Endothelial cell of umbilical vein (primary cell): ENCODE results near the gene FOXL3. TPM values are rescaled to one million over a fixed set of nuclear protein-coding genes. Genes with fewer than 3 reads are reported as not detected.

Experiments
- BruUV-seq: library from RNA; stranded (reverse); fragments of 400-500 nt; replicated peaks from 2 replicates; lab custom pipeline; 2021; lab: Mats Ljungman, UMichigan
- CTCF ChIA-PET: fragments of 300-600, 350-600 bp; sonication (Branson Sonifier 250); formaldehyde crosslinking; loops from one replicate; lab custom pipeline; 2021; ENCODE audit warnings: antibody characterized with exemption, inconsistent platforms; lab: Charles Lee
- POLR2A ChIA-PET: fragments of 300-600, 350-600 bp; sonication (Branson Sonifier 250); formaldehyde crosslinking; loops from one replicate; lab custom pipeline; 2021; ENCODE audit warnings: antibody characterized with exemption, inconsistent platforms; lab: Charles Lee
- DNase-seq: peaks from one replicate; pipeline ENCODE4 v3.0.0-alpha.2; 2011; ENCODE audit warnings: low read depth, low spot score
- FAIRE-seq: peaks from 2 replicates; lab custom pipeline; 2011; peaks lifted over from hg19 to GRCh38; lab: Jason Lieb, UNC
- H2AFZ ChIP-seq: 2 replicates; pipeline ENCODE4 v1.6.0; 2012; ENCODE audit warnings: low read depth, low read length, control low read depth, inconsistent platforms
- H3K27ac ChIP-seq: 2 replicates; pipeline ENCODE4 v1.5.1; 2011; ENCODE audit warnings: low read depth, mild to moderate bottlenecking, control low read depth, low read length, moderate library complexity; ENCODE audit not compliant: insufficient read depth
- H3K27me3 ChIP-seq, 2 experiments: 2 replicates each; pipeline versions ENCODE4 v1.6.0 to v1.6.1; 2011; ENCODE audit warnings: low read length in 2 of 2, mixed read lengths in 1 of 2; ENCODE audit not compliant: control insufficient read depth in 2 of 2, insufficient read depth in 2 of 2
- H3K36me3 ChIP-seq, 2 experiments: 2 replicates in 1 of 2; 3 replicates in 1 of 2; pipeline ENCODE4 v1.5.1; 2011; ENCODE audit warnings: low read length in 2 of 2, mild to moderate bottlenecking in 1 of 2, moderate library complexity in 1 of 2; ENCODE audit not compliant: control insufficient read depth in 2 of 2, insufficient read depth in 2 of 2; ENCODE audit errors: extremely low read depth in 1 of 2
- H3K4me1 ChIP-seq: 3 replicates; pipeline ENCODE4 v1.5.1; 2011; ENCODE audit warnings: mild to moderate bottlenecking, low read length; ENCODE audit not compliant: control insufficient read depth, insufficient read depth; ENCODE audit errors: extremely low read depth
- H3K4me2 ChIP-seq: 2 replicates; pipeline ENCODE4 v1.6.1; 2011; ENCODE audit warnings: low read length, control low read depth, mixed read lengths; ENCODE audit not compliant: insufficient read depth
- H3K4me3 ChIP-seq, 3 experiments: fragments of 200-600 bp in 1 of 3; sonication (generic), shearing (Covaris generic) in 1 of 3; replicated peaks in 1 of 3; 2 replicates each; pipeline ENCODE4 v1.5.1; 2011 to 2016; ENCODE audit warnings: control low read depth in 3 of 3, low read length in 3 of 3, mild to moderate bottlenecking in 2 of 3, inconsistent platforms in 1 of 3, low read depth in 1 of 3, moderate library complexity in 1 of 3; ENCODE audit not compliant: insufficient read depth in 1 of 3
- H3K79me2 ChIP-seq: 2 replicates; pipeline ENCODE4 v1.6.0; 2012; ENCODE audit warnings: low read length, inconsistent platforms; ENCODE audit not compliant: control insufficient read depth, insufficient read depth
- H3K9ac ChIP-seq: replicated peaks from 2 replicates; pipeline ENCODE3; 2011; ENCODE audit warnings: low read length, control low read depth; ENCODE audit not compliant: insufficient read depth; ENCODE audit errors: extremely low read depth
- H3K9me1 ChIP-seq: replicated peaks from 3 replicates; pipeline ENCODE4 v1.6.0; 2011; ENCODE audit warnings: mild to moderate bottlenecking, low read length; ENCODE audit not compliant: control insufficient read depth, insufficient read depth; ENCODE audit errors: extremely low read depth
- H3K9me3 ChIP-seq: replicated peaks from 2 replicates; pipeline ENCODE4 v1.5.1; 2012; ENCODE audit warnings: low read length, inconsistent platforms; ENCODE audit not compliant: control insufficient read depth, insufficient read depth
- H4K20me1 ChIP-seq: replicated peaks from 2 replicates; pipeline ENCODE3; 2011; ENCODE audit warnings: mild to moderate bottlenecking, low read length; ENCODE audit not compliant: control insufficient read depth, insufficient read depth; ENCODE audit errors: extremely low read depth
- EZH2 ChIP-seq: IDR thresholded peaks from 2 replicates; pipeline ENCODE4 v1.6.1; 2012; ENCODE audit warnings: borderline replicate concordance, low read depth, mild to moderate bottlenecking, moderate library complexity, low read length, inconsistent platforms; ENCODE audit not compliant: severe bottlenecking
- FOS ChIP-seq: IDR thresholded peaks from 2 replicates; pipeline ENCODE4 v1.6.1; 2011; ENCODE audit warnings: mild to moderate bottlenecking, low read length, moderate library complexity, borderline replicate concordance; ENCODE audit not compliant: insufficient read depth
- GATA2 ChIP-seq: IDR thresholded peaks from 2 replicates; pipeline ENCODE4 v1.7.0; 2011; ENCODE audit warnings: low read depth, mild to moderate bottlenecking, moderate library complexity, mixed read lengths, low read length; ENCODE audit not compliant: insufficient read length, insufficient read depth
- JUN ChIP-seq: IDR thresholded peaks from 2 replicates; pipeline ENCODE4 v1.6.1; 2011; ENCODE audit warnings: borderline replicate concordance, low read depth; ENCODE audit not compliant: insufficient read length, insufficient read depth
- MYC ChIP-seq: IDR thresholded peaks from one replicate; pipeline ENCODE4 v1.6.1; 2011; ENCODE audit warnings: mild to moderate bottlenecking, low read depth, low read length
- POLR2A ChIP-seq: IDR thresholded peaks from 2 replicates; pipeline ENCODE4 v1.6.1; 2012; ENCODE audit warnings: low read depth, mild to moderate bottlenecking, control low read depth, low read length
- POLR2AphosphoS5 ChIP-seq: IDR thresholded peaks from 2 replicates; pipeline ENCODE4 v1.6.1; 2012; ENCODE audit warnings: low read depth, mild to moderate bottlenecking, control low read depth, low read length, moderate library complexity; ENCODE audit not compliant: insufficient read depth
- dilution Hi-C: fragments of 300-500 bp; cut with MboI; formaldehyde crosslinking; loops from one replicate; pipeline ENCODE4 v1.15.0; 2019; ENCODE audit warnings: low sequenced_read_pairs; ENCODE audit not compliant: extremely low pct_ligation_motif_present
- intact Hi-C: fragments of 100-400 bp; cut with micrococcal nuclease; formaldehyde crosslinking; loops from one replicate; pipeline ENCODE4 v1.10.0; 2022
- polyA plus RNA-seq, 4 experiments: library from polyadenylated mRNA; depleted of rRNA in 3 of 4; stranded (reverse) in 3 of 4; unstranded in 1 of 4; fragments of >200 nt; gene quantifications; 2 replicates each; pipeline versions ENCODE4 v1.2.1 to v1.2.3, GENCODE V29; 2011 to 2012; ENCODE audit warnings: missing spikeins in 1 of 4
- total RNA-seq: library from RNA; stranded (reverse); gene quantifications from 2 replicates; pipeline ENCODE4 v1.2.3, GENCODE V29; 2021
- TF ChIP-seq, protein P1 (sequence below): IDR thresholded peaks from 2 replicates; pipeline ENCODE4 v1.6.1; 2011; ENCODE audit not compliant: insufficient read depth, insufficient read length
- TF ChIP-seq, protein P2 (sequence below), 2 donors: IDR thresholded peaks; 1 replicate in 1 of 2; 2 replicates in 1 of 2; pipeline ENCODE4 v1.5.1; 2011; ENCODE audit warnings: low read length in 2 of 2, mild to moderate bottlenecking in 2 of 2, moderate library complexity in 2 of 2, control low read depth in 1 of 2, inconsistent platforms in 1 of 2, low read depth in 1 of 2; ENCODE audit not compliant: insufficient read depth in 1 of 2; ENCODE audit errors: extremely low read depth in 1 of 2

The FOXL3 gene
- total and polyA plus RNA-seq, 2 donors (not counting 3 experiments of a cell fraction or from before 2014, with no cell fraction given) = not detected

- Histone ChIP-seq H3K36me3 (peaks cover 0 to 11% of the 10 kb centered on the region in 2 experiments), H3K4me1 (no peaks in the 10 kb centered on the region), H3K4me3 (no peak overlapping the region), H4K20me1 (no peaks in the 10 kb centered on the region), H3K4me2 (no peak overlapping the region), H3K9me1 (no peaks in the 10 kb centered on the region), H3K27ac (no peak overlapping the region), H2AFZ (no peak overlapping the region), H3K9ac (no peak overlapping the region), H3K79me2 (no peaks in the 10 kb centered on the region), H3K9me3 (no peaks in the 10 kb centered on the region), H3K27me3 (no peaks in the 10 kb centered on the region)
- dilution Hi-C loops = no loop called here
- intact Hi-C loops = no loop called here
- no TSS peak for BruUV-seq
- DNase-seq = no peak
- ChIA-PET CTCF (no interaction called here), POLR2A (no interaction called here)
- no peak for FAIRE-seq
- TF ChIP-seq, protein P1, sequence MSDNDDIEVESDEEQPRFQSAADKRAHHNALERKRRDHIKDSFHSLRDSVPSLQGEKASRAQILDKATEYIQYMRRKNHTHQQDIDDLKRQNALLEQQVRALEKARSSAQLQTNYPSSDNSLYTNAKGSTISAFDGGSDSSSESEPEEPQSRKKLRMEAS = no peak
- no peak for TF ChIP-seq POLR2AphosphoS5
- no peak for TF ChIP-seq MYC
- no peak for TF ChIP-seq EZH2
- no peak for TF ChIP-seq GATA2
- no peak for TF ChIP-seq JUN
- TF ChIP-seq, protein P2, sequence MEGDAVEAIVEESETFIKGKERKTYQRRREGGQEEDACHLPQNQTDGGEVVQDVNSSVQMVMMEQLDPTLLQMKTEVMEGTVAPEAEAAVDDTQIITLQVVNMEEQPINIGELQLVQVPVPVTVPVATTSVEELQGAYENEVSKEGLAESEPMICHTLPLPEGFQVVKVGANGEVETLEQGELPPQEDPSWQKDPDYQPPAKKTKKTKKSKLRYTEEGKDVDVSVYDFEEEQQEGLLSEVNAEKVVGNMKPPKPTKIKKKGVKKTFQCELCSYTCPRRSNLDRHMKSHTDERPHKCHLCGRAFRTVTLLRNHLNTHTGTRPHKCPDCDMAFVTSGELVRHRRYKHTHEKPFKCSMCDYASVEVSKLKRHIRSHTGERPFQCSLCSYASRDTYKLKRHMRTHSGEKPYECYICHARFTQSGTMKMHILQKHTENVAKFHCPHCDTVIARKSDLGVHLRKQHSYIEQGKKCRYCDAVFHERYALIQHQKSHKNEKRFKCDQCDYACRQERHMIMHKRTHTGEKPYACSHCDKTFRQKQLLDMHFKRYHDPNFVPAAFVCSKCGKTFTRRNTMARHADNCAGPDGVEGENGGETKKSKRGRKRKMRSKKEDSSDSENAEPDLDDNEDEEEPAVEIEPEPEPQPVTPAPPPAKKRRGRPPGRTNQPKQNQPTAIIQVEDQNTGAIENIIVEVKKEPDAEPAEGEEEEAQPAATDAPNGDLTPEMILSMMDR (IDR thresholded peaks at IDR 0.05; ENCODE audit: extremely low read depth in 1 of 2, insufficient read depth in 1 of 2, low read depth in 1 of 2, low read length in 2 of 2) = no peak
- no peak for TF ChIP-seq FOS
- no peak for TF ChIP-seq POLR2A
These were observed 33.5 kb upstream of the FOXL3 start for GRCh38 chr7:256461-256940.
